GM21528 (cell line): ENCODE data around the gene CXCL11.
A peak's percentile ranks its signal among the peaks of the same experiment; 100 is the strongest.
"Not testable (repeated sequence)": the region's sequence is repeated elsewhere in the genome, so short reads cannot be mapped to it uniquely, and the experiment has no call there.

ENCODE experiments used
- ATAC-seq: cut with Tn5 transposase; IDR thresholded peaks from one replicate; pipeline ENCODE4 v1.9.1; 2021; ENCODE audit warnings: mild to moderate bottlenecking, moderate library complexity; ENCODE audit not compliant: unreplicated experiment, low FRiP score

Gene CXCL11

GRCh38 chr4:76035799-76036380 lies at the start of gene CXCL11:
Gene CXCL11 (minus strand): TSS chr4:76036070. CDS start chr4:76035987, 83 bp downstream.
- ATAC-seq, result no peak

DNA sequence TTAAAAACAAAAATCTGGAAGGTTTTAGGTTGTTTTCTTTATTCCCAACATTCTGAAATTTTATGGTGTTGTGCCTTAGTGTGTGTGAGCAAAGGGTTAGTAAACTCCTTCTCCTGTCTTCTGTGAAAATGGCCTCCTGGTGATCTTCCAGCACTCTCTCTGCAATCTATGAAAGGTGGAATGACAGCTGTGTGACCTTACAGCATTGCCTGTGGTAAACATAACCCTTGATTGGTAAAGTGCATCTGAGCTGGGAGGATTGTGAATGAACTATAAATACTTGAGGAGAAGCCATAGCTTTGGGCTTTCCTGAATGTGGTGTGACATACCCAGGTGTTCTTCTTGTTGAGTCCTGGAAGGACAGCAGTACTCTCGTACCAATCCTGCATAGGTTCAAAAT lies 48.7 kb upstream of the CXCL11 start:
- ATAC-seq, result no peak

- no peak for ATAC-seq
Observed at GRCh38 chr4:76083386-76083988, 47.6 kb upstream of the CXCL11 start.

GRCh38 chr4:76078033-76078613 lies 42.3 kb upstream of the CXCL11 start:
- no peak for ATAC-seq

GRCh38 chr4:76074993-76075600 lies 39.2 kb upstream of the CXCL11 start:
- no peak for ATAC-seq

GRCh38 chr4:76074468-76074867 lies 38.6 kb upstream of the CXCL11 start, which contains the start of gene ART3:
Gene ART3 (plus strand): TSS chr4:76074709. CDS start chr4:76075890, 1,181 bp downstream.
- no peak for ATAC-seq

DNA sequence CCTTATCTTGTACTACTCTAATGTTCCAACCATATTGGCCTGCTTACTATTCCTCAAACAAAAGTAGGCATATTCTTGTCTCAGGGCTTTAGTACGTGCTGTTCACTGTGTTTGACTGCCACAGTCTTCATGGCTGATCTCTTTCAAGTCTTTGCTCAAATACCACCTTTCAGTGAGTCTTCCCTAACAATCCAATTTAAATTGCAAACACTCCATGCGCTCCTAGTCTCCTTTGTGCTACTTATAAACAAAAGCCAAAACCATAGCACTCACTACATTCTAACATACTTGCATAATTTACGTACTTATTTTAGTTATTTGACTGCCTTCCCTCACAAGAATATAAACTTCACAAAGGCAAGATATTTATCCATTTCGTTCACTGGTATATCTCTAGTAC lies 36.9 kb upstream of the CXCL11 start:
- ATAC-seq, result no peak

- peak; percentile 64 for ATAC-seq
Observed at GRCh38 chr4:76067652-76068286, 31.9 kb upstream of the CXCL11 start.

- no peak for ATAC-seq
Observed at GRCh38 chr4:76066546-76066945, 30.7 kb upstream of the CXCL11 start.

- ATAC-seq, result peak; percentile 41
Observed at GRCh38 chr4:76061982-76062381, 26.1 kb upstream of the CXCL11 start.

GRCh38 chr4:76061421-76061820 lies 25.6 kb upstream of the CXCL11 start:
- no peak for ATAC-seq

DNA sequence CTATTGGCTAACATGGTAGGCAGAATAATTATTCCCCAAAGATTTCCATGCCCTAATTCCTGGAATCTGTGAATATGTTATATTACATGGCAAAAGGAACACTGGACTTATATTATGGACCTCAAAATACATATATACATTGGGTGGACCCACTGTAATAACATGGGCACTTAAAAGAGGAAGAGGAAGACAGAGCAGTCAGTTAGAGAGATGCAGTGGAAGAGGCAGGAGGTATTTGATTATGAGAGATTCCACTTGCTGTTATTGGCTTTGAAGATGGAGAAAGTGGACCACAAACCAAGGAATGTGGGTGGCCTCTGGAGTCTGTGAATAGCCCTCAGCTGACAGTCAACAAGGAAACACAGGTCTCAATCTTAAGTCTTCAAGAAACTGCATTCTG lies 24.6 kb upstream of the CXCL11 start:
- ATAC-seq, result no peak

DNA sequence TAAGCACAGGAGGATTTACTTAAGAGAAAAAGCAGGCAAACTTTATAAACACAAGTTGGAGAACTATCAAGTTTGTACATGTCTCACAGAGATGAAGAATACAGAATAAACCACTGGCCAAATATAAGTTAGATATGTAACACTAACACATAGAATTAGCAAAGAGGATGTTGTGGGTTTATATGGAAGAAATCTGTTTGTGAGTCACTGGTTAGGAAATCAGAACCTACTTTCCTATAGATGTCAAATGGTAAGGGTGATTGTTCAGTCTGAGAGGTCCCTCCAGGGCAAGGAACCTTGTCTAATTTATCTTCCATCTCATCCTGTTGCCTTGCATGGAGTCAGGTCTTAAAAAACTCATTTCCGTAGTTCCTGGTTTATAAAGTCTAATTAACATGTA lies 23.9 kb upstream of the CXCL11 start:
- no peak for ATAC-seq

DNA sequence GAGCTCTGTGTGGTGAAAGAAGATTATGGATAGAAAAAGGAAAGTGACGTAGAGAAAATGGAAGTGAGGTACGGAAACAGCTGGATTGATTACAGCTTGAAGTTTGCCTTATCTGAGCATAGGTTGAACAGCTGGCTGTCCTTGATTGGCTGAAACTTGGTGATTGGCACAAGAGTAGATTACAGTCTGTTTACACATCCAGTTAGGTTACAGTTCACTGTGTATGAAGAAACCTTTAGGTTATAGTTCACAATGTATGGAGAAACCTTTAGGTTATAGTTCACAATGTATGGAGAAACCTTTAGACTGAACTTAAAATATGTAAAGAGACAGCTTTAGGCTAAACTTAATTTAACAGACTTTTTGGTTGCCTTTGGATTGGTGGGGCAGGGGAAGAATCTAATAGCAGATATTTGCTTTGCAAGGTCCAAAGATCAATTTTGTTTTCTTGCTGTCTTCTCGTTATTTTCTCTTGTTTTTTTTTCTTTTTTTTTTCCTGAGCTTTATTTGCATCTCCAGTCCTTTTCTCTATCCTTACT lies 23.1 kb upstream of the CXCL11 start:
- no peak for ATAC-seq

DNA sequence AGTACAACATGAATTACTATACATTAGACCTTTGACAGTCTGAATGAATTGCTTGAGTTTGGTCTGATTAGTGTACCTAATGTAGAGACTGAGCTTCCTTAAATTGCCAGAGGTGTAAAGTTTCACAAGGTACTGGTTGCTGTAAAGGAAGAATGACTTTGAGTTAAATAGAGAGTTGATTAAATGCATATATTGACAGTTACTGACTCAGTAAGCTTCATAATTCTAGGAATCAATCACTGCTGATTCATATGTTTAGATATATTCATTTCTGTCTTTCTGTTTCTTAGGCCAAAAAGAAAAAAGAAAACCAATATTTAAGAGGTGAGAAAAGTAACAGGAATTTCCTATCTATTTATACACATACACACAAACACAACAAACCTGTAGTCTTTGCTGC lies 22.4 kb upstream of the CXCL11 start:
- ATAC-seq, result no peak

- ATAC-seq, result no peak
Observed at GRCh38 chr4:76055421-76055820, 19.6 kb upstream of the CXCL11 start.

- peak; percentile 99 for ATAC-seq
Observed at GRCh38 chr4:76055016-76055415, 19.1 kb upstream of the CXCL11 start.

DNA sequence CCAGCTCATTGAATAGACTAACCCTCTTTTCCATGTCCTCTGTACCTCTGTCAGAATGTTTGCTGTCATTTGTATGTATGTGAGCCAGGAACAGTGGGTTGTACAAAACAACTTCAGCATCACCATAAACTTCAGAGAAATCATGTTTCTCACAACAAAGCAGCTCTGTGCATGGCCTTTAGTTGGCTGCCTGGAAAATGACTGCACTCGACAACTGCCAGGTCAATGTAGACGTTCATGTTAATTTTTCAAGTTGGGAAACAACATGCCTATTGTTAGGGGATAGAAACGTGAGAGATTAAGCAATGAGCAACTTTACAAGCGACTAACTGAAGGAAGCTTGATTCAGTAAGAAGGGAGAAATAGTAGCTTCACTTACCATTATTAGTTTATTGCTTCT lies 17.9 kb upstream of the CXCL11 start:
- ATAC-seq, result no peak

GRCh38 chr4:76050560-76051050 lies 14.7 kb upstream of the CXCL11 start:
- not testable (repeated sequence) for ATAC-seq

DNA sequence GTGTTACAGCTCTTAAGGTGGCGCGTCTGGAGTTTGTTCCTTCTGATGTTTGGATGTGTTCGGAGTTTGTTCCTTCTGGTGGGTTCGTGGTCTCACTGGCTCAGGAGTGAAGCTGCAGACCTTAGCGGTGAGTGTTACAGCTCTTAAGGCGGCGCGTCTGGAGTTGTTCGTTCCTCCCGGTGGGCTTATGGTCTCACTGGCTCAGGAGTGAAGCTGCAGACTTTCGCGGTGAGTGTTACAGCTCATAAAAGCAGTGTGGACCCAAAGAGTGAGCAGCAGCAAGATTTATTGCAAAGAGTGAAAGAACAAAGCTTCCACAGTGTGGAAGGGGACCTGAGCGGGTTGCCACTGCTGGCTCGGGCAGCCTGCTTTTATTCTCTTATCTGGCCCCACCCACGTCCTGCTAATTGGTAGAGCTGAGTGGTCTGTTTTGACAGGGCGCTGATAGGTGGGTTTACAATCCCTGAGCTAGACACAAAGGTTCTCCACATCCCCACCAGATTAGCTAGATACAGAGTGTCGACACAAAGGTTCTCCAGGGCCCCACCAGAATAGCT lies 14.1 kb upstream of the CXCL11 start:
- not testable (repeated sequence) for ATAC-seq
